ENCODE measurements around the gene NFATC1.

The NFATC1 gene

DNA sequence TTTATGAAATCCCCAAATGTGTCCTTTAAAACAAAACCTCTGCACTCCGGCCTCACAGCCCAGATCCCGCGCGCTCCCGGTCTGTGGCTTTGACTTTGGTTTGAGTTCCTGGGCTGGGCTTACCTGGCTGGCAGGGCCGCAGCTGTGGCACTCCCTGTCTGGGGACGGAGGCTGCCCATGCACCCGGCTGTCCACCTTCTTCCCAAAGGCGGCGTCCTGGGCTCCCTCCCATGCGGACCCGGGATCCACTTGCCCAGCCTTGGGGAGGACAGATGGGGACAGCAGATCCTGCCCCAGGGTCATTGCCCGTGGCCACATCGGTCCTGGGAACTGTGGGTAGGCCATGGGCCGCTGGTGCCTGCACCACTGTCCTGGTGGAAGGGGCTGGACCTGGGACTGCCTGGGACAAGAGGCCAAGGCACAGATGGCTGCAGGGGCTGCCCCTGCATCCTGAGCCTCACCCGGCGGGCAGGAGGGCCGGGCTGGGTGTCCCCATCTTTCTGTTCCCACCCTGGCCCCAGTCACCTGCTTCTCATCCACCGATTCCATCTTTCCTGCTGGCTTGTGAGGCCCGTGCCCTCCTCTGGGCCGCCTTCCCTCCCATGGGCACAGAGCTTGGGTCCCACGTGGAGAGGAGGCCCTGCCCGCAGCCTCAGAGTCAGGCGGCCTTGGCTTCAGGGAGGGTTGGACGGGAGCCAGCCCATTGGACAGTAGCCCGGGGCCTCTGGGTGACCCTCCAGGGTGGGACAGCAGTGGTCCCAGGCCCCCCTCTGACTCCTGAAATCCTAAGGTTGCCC, 27.7 kb downstream of the NFATC1 start:
- no peak for DNase-seq (ENCODE audit: low read depth, low spot score)

DNA sequence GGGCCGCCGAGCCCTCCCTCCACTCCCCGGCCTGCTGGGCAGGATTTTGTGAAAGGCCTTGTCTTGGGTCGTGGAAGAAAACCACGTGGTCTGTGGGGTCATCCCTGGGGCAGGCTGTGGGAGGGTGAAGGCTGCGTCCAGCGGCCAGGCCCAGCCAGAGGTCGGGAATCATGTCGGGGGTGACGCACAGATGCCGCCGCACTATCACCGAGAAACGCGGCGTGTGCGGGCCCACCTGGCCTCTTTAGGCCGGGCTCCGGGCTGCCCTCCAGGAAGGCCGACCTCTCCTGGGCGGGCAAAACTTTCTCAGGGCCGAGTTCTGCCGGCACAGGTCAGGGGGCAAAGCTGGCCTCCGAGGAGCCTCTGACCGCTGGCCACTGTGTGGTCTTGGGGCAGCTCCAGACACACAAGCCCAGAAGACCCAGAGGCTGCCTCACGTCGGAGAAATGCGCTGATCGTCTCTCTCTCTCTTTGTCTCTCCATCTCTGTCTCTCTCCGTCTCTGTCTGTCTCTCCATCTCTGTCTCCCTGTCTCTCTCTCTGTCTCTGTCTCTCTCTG, 28.4 kb downstream of the NFATC1 start:
- DNase-seq (ENCODE audit: low read depth, low spot score), result no peak

GRCh38 chr18:79424880-79425568, 29.3 kb downstream of the NFATC1 start:
- no peak for DNase-seq (ENCODE audit: low read depth, low spot score)

GRCh38 chr18:79425569-79425886, 29.8 kb downstream of the NFATC1 start:
- no peak for DNase-seq (ENCODE audit: low read depth, low spot score)

DNA sequence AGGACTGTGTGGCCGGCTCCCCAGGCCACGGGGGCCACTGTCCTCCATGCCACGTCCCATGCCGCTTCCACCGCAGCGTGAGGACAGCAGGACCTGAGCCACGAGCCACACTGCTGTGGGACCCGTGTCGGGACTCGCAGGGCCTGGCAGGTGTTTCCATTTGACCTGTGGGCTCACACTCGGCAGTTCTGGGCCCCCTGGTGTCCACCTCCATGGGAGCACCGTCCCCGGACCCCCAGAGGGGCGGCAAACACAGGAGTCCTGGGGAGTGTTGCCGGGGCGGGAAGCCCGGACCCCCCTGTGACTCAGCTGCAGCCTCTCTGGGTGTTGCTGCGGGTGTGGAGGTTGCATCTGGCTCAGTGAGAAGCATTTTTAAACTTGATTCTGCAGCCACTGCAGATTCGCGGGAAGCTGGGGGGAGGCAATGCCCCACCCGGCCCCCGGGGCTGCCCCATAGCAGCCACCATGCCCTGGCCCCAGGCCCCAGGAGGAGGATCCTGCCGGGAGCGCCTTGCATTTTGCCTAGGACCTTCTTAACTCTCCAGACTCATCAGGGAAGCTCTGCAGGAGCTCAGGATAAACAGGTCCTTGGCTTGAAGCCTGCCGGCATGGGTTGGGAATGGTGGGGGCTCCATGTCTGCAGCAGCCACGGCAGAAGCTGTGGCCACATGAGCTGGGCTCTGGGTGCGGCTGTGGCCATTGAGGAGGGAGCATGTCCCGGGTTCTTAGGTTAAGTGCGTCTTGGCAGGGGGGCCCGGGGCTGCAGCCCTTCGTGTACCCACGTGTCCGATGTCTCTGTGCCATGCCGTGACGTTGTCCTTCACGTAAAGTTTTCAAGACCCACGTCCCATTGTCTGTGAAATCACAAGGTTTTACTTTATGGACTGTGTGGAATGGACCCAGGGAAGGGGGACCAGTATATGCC, 30.9 kb downstream of the NFATC1 start:
- no peak for DNase-seq (ENCODE audit: low read depth, low spot score)

- no peak for DNase-seq (ENCODE audit: low read depth, low spot score)
Measured at GRCh38 chr18:79427368-79428225, 31.9 kb downstream of the NFATC1 start.

- no peak for DNase-seq (ENCODE audit: low read depth, low spot score)
Measured at GRCh38 chr18:79428287-79428686, 32.6 kb downstream of the NFATC1 start.

DNA sequence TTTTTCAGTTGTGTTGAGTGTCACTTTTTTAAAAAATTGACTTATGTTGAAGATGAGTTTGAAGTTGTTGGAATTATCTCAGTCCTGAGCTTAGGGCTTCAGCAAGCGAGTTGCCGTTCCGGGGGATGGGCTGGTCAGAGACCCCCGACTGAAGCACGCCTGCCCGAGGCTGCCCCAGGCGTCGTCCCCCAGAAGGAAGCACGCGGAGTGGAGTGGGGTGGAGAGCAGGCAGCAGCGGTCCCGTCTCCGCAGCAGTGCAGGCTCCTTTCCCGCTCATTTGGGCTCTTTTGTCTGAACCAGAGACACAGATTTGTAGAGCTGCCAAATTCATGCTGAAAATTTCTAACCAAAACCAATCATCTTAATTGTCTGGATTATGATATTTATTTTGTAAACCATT, 33.7 kb downstream of the NFATC1 start:
- DNase-seq (ENCODE audit: low read depth, low spot score), result no peak

- no peak for DNase-seq (ENCODE audit: low read depth, low spot score)
Measured at GRCh38 chr18:79429785-79430281, 34.1 kb downstream of the NFATC1 start.

GRCh38 chr18:79432376-79433120, 36.8 kb downstream of the NFATC1 start:
- DNase-seq (ENCODE audit: low read depth, low spot score), result no peak

- no peak for DNase-seq (ENCODE audit: low read depth, low spot score)
Measured at GRCh38 chr18:79433431-79433830, 37.7 kb downstream of the NFATC1 start.

- no peak for DNase-seq (ENCODE audit: low read depth, low spot score)
Measured at GRCh38 chr18:79434607-79435401, 39.1 kb downstream of the NFATC1 start.

DNA sequence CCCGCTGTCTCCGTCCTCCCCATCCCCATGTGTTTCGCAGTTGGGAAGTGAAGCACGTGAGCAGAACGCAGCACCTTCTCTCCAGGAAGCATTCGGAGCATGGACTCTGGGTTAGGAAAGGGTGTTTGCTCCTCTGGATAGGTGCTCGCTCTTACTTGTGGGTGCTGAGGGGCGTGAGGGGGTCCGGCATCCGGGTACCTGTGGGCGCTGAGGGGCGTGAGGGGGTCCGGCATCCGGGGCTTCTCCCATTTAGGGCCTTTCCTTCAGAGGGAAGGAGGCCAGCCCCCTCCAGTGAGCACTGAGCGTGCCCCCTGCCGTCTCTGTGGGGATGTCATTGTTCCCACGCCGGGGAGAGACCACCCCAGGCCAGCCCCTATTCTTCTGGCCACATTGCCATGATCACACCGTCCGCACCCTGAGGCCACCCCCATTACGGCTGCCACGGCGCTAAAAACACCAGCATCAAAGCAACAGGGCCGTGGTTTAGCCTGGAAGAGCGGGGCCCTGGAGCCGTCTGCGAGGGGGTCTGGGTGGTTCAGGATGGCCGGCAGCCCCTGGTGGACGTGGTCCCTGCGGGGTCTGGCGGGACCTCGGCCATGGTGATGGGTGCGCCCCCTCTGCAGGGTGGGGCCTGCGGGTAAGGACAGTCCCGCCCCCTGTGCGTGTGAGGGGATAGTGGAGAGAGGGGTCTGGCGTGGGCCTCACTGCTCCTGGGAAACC, 41.0 kb downstream of the NFATC1 start:
- no peak for DNase-seq (ENCODE audit: low read depth, low spot score)

GRCh38 chr18:79438089-79438897, 42.6 kb downstream of the NFATC1 start:
- DNase-seq (ENCODE audit: low read depth, low spot score), result no peak

DNA sequence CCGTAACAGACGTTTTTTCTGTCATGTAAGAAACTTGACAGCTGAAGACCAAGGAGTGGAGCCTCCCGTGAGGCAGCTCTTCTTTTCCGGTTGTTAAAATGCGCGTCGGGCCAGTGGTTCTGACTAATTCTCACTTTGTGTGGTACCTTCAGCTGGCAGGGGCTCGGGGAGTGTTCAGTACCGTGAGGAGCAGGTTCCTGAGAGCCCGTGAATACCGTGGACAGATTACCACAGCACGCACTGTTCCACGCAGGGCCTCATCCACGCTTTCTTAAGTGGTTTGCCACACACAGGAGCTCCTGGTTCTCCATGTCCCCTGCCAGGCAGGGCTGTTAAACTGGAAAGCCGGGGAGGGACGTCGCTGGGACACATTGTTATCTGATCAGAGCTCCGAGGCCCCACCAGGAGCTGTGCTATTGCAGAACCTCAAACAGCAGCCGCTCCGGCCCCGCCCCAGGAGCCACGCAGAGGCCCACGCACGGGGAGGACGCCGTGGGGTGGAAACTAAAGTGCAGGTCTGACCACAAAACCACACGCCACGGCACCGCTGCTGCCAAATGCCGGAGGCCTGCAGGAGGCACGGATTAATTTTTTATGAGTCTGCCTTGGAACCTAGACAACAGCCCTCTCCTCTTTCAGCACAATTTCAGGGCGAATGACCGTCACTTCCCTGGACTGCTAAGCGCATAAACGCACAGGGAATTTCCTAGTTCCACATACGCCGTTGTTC, 43.3 kb downstream of the NFATC1 start:
- DNase-seq (ENCODE audit: low read depth, low spot score), result no peak

GRCh38 chr18:79439628-79440023, 43.9 kb downstream of the NFATC1 start:
- no peak for DNase-seq (ENCODE audit: low read depth, low spot score)

All from smooth muscle cell of the brain vasculature (primary cell).